ENCODE results near the gene SLCO6A1.

The SLCO6A1 gene

DNA sequence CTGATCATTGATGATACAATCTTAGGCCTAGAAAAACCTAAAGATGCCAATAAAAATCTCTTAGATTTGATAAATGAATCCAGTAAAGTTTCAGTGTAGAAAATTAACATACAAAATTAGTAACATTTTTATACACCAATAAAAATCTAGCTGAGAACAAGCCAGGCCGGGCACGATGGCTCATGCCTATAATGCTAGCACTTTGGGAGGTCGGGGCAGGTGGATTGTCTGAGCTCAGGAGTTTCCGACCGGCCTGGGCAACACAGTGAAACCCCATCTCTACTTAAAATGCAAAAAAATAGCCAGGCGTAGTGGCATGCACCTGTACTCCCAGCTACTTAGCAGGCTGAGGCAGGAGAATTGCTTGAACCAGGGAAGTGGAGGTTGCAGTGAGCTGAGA is 84.4 kb downstream of the SLCO6A1 start:
- H3K4me1 ChIP-seq (ENCODE audit: control insufficient read depth in 1 of 2, insufficient read depth in 1 of 2, low read depth in 1 of 2, low read length in 1 of 2): no peaks in the 10 kb centered on the region
- H3K27me3 ChIP-seq: no peaks in the 10 kb centered on the region
- no peak overlapping the region for H3K4me3 ChIP-seq (ENCODE audit: low read depth in 1 of 2, low read length in 1 of 2)
- H3K9me3 ChIP-seq: no peaks in the 10 kb centered on the region
- TF ChIP-seq, protein P1, sequence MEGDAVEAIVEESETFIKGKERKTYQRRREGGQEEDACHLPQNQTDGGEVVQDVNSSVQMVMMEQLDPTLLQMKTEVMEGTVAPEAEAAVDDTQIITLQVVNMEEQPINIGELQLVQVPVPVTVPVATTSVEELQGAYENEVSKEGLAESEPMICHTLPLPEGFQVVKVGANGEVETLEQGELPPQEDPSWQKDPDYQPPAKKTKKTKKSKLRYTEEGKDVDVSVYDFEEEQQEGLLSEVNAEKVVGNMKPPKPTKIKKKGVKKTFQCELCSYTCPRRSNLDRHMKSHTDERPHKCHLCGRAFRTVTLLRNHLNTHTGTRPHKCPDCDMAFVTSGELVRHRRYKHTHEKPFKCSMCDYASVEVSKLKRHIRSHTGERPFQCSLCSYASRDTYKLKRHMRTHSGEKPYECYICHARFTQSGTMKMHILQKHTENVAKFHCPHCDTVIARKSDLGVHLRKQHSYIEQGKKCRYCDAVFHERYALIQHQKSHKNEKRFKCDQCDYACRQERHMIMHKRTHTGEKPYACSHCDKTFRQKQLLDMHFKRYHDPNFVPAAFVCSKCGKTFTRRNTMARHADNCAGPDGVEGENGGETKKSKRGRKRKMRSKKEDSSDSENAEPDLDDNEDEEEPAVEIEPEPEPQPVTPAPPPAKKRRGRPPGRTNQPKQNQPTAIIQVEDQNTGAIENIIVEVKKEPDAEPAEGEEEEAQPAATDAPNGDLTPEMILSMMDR (IDR thresholded peaks at IDR 0.05): no peak
- H3K27ac ChIP-seq: no peak overlapping the region
- no peaks in the 10 kb centered on the region for H3K36me3 ChIP-seq

DNA sequence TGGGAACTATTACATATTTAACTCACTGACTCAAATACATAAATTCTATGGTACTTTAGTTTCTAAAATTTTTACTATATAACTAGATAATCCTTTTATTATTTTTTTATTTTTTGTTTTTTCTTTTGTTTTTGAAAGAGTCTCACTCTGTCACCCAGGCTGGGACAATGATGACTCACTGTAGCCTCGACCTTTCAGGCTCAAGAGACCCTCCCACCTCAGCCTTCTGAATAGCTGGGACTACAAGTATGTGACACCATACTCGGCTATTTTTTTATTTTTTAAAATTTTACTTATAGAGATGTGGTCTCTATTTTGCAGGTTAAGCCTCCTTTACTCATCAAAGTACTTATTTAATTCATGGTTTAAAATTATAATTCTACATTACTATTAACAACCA is 110.6 kb downstream of the SLCO6A1 start:
- no peak overlapping the region for H3K27ac ChIP-seq

GRCh38 chr5:102385365-102385764 is 113.4 kb downstream of the SLCO6A1 start:
- TF ChIP-seq, protein P1 (IDR thresholded peaks at IDR 0.05): no peak
- no peaks in the 10 kb centered on the region for H3K4me1 ChIP-seq (ENCODE audit: control insufficient read depth in 1 of 2, insufficient read depth in 1 of 2, low read depth in 1 of 2, low read length in 1 of 2)
- H3K27me3 ChIP-seq: no peaks in the 10 kb centered on the region
- H3K9me3 ChIP-seq: no peaks in the 10 kb centered on the region
- H3K4me3 ChIP-seq (ENCODE audit: low read depth in 1 of 2, low read length in 1 of 2): no peak overlapping the region
- no peaks in the 10 kb centered on the region for H3K36me3 ChIP-seq
- no peak overlapping the region for H3K27ac ChIP-seq

More for the DNA sequence above, 110.6 kb downstream of the SLCO6A1 start:
- no peak overlapping the region for H3K4me3 ChIP-seq (ENCODE audit: low read depth in 1 of 2, low read length in 1 of 2)
- H3K4me1 ChIP-seq (ENCODE audit: control insufficient read depth in 1 of 2, insufficient read depth in 1 of 2, low read depth in 1 of 2, low read length in 1 of 2): no peaks in the 10 kb centered on the region
- no peaks in the 10 kb centered on the region for H3K27me3 ChIP-seq
- TF ChIP-seq, protein P1 (IDR thresholded peaks at IDR 0.05): no peak
- H3K9me3 ChIP-seq: no peaks in the 10 kb centered on the region
- no peaks in the 10 kb centered on the region for H3K36me3 ChIP-seq

DNA sequence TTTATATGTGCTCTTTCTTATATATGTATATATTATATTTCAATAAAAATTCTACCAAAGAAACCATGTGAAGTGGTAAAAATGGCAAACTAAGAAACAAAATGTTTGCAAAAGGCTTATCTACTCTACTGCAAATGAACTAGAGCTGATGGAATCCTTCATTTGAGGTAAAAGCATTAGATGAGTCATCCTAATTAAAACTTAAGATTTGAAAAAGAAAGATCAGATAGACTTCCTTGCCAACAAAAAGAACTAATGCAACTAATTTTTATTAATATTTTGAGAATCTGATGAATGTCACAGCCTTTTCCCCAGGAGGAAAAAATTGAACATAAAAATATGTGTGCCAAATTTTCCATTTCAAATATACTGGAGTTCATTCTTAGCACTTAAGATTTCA is 118.6 kb downstream of the SLCO6A1 start:
- H3K36me3 ChIP-seq: no peaks in the 10 kb centered on the region
- no peaks in the 10 kb centered on the region for H3K9me3 ChIP-seq
- H3K4me1 ChIP-seq (ENCODE audit: control insufficient read depth in 1 of 2, insufficient read depth in 1 of 2, low read depth in 1 of 2, low read length in 1 of 2): no peaks in the 10 kb centered on the region
- TF ChIP-seq, protein P1 (IDR thresholded peaks at IDR 0.05): no peak
- H3K27me3 ChIP-seq: no peaks in the 10 kb centered on the region
- H3K27ac ChIP-seq: no peak overlapping the region
- no peak overlapping the region for H3K4me3 ChIP-seq (ENCODE audit: low read depth in 1 of 2, low read length in 1 of 2)

- H3K4me3 ChIP-seq (ENCODE audit: low read depth in 1 of 2, low read length in 1 of 2): no peak overlapping the region
- no peaks in the 10 kb centered on the region for H3K36me3 ChIP-seq
- H3K27ac ChIP-seq: no peak overlapping the region
- no peaks in the 10 kb centered on the region for H3K27me3 ChIP-seq
- TF ChIP-seq, protein P1 (IDR thresholded peaks at IDR 0.05): no peak
- no peaks in the 10 kb centered on the region for H3K4me1 ChIP-seq (ENCODE audit: control insufficient read depth in 1 of 2, insufficient read depth in 1 of 2, low read depth in 1 of 2, low read length in 1 of 2)
- H3K9me3 ChIP-seq: no peaks in the 10 kb centered on the region
Observed at GRCh38 chr5:102375876-102376275, 122.9 kb downstream of the SLCO6A1 start.

- Histone ChIP-seq H3K27ac (no peak overlapping the region), H3K27me3 (no peaks in the 10 kb centered on the region), H3K9me3 (no peaks in the 10 kb centered on the region), H3K36me3 (no peaks in the 10 kb centered on the region), H3K4me1 (ENCODE audit: control insufficient read depth in 1 of 2, insufficient read depth in 1 of 2, low read depth in 1 of 2, low read length in 1 of 2) (no peaks in the 10 kb centered on the region), H3K4me3 (ENCODE audit: low read depth in 1 of 2, low read length in 1 of 2) (no peak overlapping the region)
- TF ChIP-seq, protein P1 (IDR thresholded peaks at IDR 0.05): no peak
Observed at GRCh38 chr5:102375272-102375671, 123.5 kb downstream of the SLCO6A1 start.

All from neutrophil (primary cell).